SHP77 treated with DMSO at 0.1 percent for 48 hours (cell line): ENCODE results near the gene C2CD5.
"Not testable (repeated sequence)": the region's sequence is repeated elsewhere in the genome, so short reads cannot be mapped to it uniquely, and the experiment has no call there.

Source experiments
- DNase-seq: peaks from one replicate; lab custom pipeline; 2025; lab: John Stamatoyannopoulos, UW

The C2CD5 gene

DNA sequence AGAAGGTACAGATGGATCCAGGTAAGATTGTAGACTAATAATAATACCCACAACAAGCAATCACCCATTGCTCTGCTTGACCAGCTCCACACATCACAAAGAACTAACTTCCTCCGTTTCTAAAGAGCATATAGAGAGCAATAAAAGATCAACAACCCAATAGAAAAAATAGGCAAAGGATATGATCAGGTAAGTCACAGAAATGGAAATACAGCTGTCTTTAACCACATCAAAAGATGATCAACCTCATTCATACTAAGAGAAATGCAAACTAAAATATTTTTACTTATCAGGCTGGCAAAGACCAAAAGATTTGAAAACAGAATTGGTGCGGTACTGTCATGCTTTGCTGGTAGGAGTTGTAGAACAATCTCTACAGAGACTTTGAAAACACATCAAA is 8.9 kb downstream of the C2CD5 start:
- no peak for DNase-seq

DNA sequence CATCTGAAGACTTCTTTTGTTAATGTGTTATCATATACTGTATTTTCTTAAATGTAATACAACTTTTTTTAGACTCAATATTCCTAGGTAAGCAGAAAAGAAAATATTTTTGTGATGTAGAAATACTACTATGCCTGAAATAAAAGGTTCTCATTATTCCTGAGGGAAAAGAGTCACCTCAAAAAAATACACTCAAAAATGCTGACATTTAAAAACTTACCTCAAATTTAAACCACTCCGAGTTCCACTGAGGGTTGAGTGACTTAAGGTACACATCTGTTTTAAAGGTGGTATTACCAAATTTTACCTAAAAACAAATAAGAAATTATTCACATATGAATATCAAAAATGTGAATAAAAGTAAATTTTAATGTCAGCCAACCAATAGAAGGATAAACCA is 9.3 kb downstream of the C2CD5 start:
- no peak for DNase-seq

DNA sequence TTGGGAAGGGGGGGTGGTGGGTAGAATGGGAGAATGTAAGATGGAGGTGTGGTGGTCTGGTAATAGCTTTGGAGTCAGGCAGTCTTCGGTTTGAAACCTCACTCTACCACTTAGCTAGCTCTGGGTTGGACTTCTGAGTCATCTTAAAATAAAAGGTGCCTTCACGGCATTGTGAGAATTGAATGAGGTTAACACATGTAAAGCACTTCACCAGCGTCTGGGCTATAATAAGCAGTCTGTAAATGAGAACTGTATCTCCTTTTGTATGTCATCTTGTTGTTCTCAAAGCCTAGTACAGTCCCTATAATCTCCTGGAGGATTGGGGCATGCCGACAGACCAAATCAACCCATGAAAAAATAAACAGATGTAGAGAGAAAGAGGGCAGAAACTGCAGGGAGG is 11.2 kb downstream of the C2CD5 start:
- DNase-seq = no peak

DNA sequence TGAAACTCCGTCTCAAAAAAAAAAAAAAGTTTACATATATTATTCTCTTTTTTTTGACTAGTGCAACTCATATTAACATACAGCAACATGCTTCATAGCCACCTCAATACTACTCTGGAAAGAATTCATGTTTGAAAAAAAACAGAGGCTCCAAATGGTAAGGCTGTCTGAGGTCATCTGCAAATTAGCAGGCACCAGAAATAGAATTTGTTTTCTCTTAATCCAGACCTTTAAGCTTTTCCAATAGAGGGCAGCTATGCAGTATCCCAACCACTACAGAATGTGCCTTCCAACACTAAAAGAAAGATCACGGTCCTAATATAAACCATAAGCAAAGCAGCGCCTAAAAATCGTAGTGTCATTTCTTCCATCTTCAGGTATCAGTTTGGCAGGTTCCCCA is 12.0 kb downstream of the C2CD5 start:
- no peak for DNase-seq

DNA sequence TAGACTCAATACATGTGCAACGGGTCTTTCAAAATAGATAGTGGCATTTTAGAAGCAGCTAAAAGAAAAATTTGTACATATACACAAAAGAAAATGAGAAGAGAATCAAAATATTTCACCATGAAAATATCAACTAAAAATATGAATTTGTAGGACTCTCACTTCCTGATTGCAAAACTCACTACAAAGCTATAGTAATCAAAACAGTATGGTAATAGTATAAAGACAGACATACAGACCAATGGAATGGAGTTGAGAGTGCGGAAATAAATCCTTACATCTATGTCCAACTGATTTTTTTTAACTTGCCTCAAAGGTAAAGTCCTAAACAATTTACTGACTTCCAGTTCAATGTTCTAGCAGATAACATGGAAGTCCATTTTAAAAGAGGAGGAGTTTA is 13.1 kb downstream of the C2CD5 start:
- DNase-seq = no peak

DNA sequence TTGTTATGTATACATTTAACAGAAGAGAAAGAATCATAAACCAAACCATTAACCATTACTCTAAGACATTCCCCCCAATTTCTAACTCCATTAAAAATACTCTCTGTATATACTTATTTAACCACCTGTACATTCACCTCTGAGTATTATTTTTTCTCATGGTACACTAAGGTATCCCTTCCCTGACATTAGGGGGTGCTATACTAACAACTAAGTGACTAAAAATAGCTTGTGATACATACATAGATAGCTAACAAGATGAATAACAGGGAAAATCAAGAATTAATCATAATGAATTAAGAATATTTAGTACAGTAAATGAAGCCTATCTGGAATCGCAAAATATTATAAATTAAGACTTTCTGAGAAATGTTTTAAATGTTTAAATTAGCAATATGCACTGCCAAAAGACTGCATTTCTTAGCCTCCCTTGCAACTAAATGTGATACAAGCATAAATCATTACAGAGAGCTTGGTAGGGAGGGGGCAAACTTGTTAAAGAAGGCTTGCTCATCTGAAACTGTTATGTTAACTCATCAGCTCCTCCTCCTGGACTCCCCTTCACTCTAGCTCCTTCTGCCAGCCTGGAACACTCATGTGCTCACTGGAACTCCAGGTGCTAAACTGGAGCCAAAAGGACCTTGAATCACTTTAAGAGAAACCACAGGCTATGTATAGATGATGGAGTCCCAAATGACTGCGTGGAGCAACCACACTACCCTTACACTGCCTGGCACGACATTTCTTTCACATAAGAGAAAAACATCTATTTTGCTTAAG is 14.9 kb downstream of the C2CD5 start:
- DNase-seq = no peak

DNA sequence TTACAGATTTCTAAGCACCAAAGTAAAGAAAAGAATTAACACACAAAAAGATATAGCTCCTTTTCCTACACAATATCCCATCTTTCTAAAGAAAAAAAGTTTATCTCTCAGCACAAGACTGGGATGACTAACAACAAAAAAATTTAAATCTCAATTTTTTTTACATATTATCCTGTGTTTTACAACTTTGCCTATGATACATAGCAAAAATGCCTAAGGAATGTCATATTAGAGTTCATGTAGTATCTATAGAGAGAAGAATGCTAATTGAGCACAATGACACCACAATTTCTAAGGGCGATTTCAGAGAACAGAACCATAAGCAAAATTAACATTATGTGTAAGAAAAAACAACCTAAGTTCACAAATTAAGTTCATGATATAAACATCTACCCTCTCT is 16.3 kb downstream of the C2CD5 start:
- DNase-seq = no peak

DNA sequence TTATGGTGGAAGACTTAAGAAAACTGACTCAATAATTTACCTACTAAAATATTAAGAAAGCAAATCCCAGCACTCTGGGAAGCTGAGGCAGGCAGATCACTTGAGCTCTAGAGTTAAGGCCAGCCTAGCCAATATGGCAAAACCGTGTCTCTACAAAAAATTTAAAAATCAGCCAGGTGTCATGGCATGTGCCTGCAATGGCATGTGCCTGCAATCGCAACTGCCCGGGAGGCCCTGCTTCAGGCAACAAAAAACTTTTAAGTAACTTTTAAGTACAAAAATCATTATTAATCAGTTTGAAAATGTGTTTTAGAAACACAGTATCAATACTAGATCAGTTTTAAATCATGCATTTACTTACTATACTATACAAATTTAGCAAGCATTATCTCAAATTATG is 17.5 kb downstream of the C2CD5 start:
- no peak for DNase-seq

DNA sequence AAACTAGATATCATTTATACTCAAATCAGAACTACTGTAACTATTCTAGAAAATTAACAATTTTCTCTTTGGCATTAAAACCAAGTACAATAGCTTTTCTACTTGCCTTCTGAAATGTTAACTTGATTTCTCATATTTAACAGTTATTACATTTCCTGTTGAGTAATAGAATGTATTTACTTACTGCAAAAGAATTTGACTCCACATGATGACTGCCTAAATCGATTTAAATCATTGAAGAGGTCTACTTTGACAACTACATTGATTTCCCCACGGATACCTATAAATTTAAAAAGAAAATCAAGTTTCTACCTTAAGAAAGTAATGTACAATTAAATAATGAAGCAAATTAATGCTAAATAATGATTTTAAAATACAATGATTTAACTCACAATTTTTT is 18.9 kb downstream of the C2CD5 start:
- DNase-seq = no peak

DNA sequence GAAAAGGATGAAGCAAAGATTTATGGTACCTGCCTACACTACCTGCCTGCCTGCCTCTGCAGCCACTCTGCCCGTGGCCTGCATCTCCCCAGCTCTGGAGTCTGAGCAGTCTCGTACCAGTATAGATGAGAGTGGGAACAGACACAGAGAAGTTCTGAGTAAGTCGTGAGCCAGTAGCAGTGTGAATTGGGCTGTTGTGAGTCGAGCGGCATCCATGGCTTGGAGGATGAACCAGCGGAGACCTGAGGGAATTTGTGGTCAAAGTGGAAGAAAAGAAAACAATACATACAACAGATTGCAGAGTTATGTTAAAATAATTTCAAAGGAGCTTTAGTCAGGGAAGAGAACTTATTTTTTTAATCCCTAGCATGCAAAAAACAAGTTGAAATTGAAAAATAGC is 25.3 kb downstream of the C2CD5 start:
- DNase-seq = no peak

DNA sequence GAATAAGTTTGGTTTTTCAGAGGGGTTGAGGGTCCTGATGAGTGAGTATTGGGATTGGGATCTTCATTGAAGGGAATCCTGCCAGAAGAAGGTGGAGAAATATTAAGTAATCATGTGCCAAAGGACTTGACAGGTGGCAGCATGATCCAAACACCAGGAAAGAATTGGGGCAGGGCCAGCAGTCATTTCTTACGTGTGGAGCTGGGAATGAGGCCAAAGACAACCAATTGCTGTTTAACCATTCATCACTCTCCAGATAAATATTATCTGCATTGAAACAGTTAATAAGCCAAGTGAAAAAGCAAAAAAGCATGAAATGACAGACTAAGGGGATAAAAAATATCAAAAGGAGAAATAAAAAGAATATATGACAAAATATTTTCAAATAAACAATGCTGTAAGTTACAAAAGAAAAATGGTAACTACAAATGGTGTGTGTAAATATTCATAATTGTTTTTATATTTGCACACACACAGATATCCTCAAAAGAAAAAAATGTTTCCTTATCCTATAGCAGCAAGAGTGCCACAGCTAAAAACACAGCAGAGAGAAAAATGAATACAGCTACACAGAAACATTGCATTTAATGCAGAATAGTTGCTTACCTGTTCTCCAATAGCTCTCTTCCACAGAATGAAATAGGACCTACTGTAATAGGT is 26.2 kb downstream of the C2CD5 start:
- DNase-seq = no peak

DNA sequence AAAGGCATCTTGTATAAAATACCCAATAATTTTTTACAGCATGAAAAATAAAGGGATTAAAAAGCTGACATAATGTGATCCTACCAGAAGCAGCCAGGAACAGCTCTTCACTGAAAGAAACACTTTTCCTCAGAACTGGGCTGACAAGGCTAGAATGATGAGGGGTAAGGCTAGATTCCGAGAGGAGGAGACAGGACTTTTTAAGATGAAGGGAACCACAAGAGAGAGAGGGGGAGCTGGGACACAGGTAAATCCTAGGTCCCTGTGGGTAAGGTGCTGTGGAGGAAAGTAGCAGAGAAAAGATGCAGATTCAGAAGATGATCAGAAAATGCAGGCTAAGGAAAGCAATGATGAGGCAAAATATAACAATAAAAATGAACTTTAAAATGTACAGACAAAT is 29.5 kb downstream of the C2CD5 start:
- no peak for DNase-seq

DNA sequence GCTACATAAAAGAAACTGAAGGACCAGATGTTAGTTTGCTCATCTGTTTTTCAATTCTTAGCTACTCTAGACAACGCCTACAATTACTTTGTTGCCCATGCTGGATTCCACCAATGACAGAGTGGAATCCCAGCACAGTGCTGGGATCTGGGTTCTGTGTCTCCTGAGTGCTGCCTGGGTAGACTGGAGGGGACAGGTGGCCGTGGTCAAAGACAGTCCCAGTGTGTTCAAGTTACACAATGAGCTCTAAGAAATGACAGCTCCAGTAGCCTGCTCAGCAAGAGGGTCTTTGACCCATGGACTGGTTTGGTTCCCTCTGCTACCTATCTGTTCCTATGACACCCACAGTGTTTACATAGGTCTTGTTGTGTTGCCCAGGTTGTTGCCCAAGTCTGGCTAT is 38.5 kb downstream of the C2CD5 start:
- DNase-seq = no peak

DNA sequence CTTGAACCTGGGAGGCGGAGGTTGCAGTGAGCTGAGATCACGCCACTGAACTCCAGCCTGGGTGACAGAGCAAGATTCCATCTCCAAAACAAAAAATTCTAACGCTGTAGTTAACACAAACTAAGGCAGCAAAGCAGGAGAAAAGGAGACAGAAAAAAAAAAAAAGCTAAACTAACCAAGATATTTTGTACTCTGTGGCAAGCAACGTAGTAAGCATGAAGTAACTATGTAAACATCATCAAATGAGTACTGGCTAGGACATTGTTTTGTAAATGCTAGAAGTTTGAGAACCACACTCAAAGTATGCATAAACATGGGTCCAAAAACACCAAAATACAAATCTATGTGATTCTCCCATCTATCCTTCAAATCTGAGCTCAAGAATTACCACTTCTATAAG is 44.2 kb downstream of the C2CD5 start:
- no peak for DNase-seq

DNA sequence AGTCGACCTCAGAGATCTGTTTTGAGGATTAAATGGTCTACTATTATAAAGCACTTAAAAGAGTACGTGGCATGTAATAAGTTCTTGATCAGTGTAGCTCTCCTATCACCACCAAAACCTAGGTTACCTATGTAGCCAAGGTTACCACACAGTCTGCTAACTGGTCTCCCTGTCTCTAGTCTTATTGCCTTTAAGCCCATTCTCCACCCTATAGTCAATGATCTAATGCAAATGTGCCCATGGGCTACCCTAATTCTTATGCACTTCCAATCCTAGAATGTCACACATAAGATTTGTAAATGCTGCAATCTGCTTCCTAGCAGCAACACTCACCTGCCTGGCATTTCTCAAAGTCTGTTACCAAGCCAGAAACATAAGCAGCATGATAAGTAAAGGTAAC is 44.9 kb downstream of the C2CD5 start:
- DNase-seq = no peak

DNA sequence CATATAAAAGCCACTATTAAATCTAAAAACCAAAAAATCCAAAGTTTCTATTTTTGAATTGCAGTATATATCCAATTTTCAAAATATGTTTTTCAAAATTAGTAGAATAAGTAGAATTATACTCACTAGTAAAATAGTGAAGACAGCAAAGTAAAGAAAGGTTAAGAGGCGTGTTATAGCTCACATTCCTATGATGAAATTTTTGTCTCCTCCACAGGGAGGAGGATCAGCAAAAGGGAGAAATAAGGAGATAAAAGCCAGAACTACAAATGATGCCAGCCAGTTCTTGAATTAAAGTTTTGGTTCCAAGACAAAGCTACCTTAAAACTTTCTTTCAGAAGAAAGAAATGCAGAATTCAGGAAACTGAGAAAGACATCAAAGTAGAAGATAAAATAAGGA is 50.0 kb downstream of the C2CD5 start:
- DNase-seq = no peak

DNA sequence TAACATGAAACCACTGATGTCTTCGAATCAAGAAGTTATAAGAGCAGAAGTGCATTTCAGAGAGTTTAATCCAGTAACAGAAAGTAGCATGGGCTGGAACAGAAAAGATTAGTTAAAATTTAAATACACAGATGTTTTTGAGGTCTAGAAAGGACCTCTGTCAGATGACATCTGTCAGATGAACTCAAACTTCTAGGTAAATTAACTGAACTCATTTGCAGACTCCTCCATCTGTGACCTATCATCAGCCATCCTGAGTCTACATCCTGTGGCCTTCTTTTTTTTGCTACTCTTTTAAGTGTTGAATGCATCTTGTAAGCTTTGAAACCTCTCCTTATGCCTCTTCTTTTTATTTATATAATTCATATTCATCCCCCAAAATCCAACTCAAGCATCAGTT is 53.3 kb downstream of the C2CD5 start:
- no peak for DNase-seq

DNA sequence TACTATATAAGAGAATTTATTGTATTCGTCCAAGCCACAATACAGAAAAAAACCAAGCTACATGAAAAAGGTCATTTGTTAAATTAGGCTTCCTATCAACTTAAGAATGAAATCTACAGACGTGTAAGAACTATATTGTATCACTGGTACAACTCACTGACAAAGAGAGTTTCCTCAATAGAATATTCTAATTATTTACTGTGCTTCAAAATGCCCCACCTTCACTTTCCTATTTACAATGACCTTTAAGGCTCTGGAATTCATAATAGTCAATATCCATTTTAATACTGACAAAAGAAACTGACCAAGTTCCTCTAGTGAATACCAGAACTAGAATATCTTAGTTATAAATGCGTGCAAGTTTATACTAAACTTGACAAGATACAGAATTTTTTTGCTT is 55.9 kb downstream of the C2CD5 start:
- DNase-seq = no peak

DNA sequence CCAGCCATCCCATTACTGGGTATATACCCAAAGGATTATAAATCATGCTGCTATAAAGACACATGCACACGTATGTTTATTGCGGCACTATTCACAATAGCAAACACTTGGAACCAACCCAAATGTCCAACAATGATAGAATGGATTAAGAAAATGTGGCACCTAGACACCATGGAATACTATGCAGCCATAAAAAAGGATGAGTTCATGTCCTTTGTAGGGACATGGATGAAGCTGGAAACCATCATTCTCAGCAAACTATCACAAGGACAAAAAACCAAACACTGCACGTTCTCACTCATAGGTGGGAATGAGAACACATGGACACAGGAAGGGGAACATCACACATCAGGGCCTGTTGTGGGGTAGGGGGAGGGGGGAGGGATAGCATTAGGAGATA is 56.7 kb downstream of the C2CD5 start:
- not testable (repeated sequence) for DNase-seq

DNA sequence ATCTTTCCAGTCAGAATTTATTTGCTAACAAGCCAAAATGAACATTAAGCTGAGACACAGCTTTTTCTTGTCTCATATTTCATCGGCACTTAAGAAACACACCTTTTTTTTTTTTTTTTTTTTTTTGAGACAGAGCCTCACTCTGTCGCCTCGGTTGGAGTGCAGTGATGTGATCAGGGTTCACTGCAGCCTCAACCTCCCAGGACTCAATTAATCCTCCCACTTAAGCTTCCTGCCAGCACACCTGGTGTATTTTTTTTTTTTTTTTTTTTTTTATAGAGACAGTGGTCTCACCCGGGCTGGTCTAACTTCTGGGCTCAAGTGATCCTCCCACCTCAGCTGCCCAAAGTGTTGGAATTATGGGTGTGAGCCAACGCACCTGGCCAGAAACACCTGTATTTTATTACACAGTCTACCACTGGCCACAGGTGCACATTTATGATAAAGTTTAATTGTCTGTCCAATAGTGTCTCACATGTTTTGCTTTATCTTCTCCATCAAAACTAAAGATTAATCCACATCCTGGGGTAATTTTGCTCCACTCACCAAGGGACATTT is 62.7 kb downstream of the C2CD5 start:
- no peak for DNase-seq

DNA sequence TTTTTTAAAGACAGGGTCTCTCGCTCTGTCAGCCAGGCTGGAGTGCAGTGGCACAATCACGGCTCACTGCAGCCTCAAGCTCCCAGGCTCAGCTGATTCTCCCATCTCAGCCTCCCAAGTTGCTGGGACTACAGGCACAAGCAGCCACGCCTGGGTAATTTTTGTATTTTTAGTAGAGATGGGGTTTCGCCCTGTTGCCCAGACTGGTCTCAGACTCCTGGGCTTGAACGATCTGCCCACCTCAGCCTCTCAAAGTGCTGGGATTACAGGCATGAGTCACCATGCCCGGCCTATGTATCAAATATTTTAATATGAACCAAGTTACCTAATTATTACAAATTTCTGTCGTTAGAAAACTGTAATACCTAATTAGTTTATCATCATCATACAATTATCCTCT is 63.5 kb downstream of the C2CD5 start:
- DNase-seq = not testable (repeated sequence)

DNA sequence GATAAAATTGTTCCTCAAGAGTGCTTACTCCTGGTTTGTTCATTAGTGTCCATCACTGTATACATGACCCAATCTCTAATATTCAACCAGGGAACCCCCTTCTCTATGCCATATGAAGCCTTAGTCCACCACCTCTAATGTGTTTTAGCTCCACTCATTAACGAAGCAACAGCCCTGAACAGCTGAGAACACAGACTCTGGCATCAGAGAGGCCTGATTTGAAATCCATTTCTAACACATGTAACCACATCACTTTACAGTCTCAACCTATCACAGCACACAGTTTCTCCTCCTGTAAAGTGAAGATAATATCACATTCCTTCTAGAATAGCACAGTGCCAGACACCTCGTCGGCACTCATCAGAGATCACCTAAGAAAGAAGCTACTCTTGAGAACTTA is 64.3 kb downstream of the C2CD5 start:
- no peak for DNase-seq

DNA sequence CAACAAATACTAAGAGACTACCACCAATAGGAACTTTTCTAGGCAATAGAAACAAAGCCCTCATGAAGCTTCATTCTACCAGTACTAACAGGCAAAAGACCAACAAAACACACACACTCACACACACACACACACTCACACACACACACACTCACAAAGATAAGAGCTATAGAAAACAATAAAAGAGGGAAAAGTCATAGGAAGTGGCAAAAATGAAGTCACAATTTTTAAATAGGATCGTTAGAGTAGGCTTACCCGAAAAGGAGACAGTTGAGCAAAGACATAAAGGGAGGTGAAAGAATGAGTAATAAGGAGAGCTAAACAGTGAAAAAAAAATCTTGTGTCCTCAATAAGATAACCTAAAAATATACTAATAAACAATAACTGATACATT is 66.5 kb downstream of the C2CD5 start:
- no peak for DNase-seq
